GM21529 (cell line): ENCODE data around the gene OPTC.

ENCODE experiments used
- ATAC-seq: cut with Tn5 transposase; IDR thresholded peaks from one replicate; pipeline ENCODE4 v1.9.1; 2021; ENCODE audit not compliant: unreplicated experiment

OPTC gene

DNA sequence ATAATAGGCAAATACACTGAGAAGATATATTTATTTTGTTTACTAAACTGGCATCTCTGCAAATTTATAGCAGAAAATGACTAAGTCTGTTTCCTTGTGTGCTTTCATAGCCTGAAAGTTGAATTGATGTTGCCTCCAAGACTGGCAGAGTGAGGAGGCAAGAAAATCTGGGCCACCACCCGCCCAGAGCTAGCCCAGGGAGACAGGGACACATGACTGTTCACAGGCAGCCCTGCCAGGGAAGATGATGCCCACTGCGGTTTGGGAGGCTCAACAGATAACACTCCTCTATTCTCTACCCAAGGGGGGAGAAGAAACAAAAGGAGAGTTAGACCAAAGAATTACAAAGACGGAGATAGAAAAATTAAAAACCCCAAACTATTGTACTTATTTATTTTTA lies 37.1 kb downstream of the OPTC start:
- no peak for ATAC-seq

DNA sequence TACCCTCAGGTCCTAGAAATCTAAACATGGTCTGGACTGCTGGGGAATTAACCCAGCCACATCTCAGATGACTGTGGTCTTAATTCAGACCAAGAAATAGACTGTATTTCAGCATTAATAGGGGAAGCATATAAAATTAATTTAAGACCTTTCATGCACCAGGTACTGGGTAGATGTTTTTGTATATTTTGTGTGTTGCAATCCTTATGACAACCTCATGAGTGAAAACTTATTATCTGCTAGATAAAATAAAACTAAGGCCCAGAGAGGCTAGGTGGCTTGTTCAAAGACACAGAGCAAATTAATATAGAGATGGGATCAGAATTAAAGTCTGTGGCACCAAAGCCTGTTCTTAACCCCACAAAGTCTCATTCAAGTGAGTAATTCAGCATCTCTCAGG lies 40.1 kb downstream of the OPTC start:
- ATAC-seq = no peak

DNA sequence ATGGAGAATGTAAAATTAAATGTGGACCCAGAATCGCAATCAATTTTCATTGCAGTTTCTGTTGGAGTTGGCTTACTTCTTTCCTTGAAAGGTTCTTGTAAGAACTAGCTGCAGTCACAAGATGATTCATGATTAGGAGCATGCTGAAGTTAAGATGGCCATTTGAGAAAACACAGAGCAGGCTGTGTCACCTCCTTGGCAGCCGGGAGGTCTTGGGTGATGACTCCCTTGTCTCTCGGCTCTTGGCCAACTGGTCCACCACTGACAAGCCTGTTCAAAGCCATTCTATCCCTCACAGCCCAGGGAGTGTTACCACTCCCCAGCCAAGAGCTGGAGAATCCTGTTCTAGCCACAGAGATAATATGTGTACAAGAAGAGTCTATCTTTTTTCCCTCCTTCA lies 40.6 kb downstream of the OPTC start:
- ATAC-seq = no peak

DNA sequence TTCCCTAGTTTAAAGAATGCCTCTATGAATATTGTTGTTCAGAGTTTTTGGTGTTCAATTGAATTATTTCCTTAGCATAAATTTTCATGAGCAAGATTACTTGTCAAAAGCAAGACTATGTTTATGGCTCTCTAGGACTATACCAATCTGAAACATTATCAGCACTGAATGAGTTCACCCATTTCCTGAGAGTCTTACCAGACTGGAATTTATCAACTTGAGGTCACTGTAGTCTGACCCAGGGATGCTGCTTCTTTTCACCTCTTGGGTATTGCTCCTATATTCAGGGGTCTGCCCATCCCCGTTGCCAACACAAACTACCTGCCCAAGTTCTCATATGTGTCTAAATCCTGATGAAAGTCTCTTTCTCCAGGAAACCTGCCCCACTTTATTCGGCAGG lies 42.6 kb downstream of the OPTC start:
- ATAC-seq = no peak

DNA sequence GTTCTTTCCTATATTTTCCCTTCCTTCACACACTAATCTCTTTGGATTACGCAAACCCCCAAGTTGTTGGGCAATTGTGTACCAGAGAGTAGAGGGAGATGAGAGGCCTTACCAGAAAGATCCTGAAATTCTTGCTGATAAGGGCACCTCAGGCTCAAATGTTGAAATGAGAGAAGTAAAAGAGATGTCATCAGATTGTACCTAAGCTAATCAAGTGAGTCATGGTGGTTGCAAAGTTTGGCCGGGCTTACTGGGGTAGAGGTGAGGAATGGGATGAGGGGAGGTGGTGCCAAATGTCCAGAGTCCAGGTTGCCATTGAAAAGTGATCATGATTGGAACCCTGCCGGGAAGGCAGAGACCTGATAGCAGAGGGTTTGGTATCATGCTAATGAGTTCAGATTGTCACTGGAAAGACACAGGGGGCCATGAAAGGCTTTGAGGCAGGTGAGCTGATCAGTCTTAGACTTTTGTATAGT lies 43.1 kb downstream of the OPTC start:
- ATAC-seq = no peak

DNA sequence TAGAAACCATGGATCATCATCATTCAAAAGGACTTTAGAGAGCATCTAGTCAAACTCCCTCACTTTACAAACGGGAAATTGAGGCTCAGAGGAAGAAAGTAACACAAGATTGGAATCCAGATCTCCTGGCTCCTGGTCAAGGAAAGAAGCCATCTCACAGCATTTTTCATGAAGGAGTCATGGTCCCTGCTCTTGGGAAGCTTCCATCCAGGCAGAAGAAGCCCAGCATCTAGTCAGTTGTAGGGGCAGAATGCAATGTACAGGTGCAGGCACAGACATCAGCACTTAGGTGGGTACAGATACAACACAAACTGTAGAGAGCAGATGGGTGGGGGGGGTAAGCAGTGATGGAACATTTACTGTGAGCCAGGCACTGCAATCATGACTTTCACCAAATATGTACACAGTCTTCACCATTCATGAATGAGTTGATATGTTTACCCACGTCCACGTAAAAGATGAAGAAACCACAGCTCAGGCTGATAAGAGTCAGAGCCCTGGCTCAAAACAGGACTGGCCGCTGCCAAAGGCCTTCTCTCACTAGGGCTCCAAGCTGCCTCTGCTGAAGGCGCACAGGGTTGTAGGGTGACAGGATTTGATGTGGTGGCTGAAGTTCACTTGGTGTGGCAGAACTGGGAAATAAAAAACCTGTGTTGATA lies 44.0 kb downstream of the OPTC start:
- no peak for ATAC-seq

DNA sequence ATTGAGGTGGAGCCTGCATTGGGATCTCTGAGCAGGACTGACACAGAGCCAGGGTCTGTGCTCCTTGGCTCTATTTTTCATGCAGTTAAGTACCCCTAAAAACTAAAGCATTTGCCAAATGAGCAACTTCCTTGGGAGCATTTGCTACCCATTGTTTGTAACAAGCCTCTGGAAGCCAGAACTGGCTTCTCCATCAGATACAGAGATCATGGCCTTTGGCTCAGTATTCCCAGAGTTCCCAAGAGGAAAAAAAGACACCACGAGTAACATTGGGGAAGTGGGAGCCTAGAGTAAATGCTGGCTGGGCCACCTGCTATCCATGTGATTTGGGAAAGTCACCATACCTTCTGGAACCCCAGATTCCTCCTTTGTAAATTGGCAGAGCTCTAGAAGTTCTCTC lies 44.8 kb downstream of the OPTC start:
- no peak for ATAC-seq

DNA sequence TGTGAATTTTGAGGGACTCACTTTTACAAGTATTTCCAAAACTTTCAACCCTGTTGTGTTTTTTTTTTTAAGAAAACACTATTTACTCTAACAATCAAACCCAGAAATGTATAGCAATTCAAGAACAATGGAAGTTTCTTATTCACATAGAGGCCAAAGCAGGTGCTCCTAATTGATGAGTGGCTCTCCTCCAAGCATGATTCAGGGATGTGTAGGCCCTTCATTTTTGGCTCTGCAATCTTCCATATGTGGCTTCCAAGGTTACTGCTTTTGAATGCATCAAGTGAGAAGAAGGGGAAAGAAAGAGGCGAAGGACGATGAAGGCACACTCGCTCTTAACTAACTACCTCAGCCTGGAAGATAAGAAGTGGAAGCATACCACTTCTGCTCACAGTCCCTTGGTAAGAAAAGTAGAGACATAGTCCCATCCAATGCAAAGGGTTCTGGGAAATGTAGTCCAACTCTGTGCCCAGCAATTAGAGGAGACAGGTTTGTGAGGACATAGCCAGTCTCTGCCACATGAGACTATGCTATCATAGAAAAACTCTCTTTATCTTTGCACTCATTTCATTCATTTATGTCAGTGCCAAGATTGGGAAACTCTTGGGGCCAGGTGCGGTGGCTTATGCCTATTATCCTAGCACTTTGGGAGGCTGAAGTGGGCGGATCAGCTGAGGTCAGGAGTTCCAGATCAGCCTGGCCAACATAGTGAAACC lies 46.0 kb downstream of the OPTC start:
- ATAC-seq = no peak

DNA sequence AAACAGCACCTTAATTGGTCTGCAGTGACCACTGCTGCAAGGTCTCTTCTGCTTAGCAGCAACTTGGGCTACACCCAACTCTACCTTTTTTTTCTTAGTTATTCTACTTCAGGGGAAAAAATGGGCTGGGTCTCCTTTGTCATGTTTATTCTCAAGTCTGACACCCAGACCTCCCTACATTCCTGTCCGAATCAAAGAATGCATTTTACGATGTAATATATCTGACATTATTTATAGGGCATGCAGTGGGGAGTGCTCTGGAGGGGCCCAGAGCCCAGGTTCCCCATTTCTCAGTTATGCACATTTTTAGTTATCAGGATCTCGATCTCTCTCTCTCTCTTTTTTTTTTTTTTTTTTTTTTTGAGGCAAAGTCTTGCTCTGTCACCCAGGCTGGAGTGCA lies 50.5 kb downstream of the OPTC start:
- ATAC-seq = no peak

DNA sequence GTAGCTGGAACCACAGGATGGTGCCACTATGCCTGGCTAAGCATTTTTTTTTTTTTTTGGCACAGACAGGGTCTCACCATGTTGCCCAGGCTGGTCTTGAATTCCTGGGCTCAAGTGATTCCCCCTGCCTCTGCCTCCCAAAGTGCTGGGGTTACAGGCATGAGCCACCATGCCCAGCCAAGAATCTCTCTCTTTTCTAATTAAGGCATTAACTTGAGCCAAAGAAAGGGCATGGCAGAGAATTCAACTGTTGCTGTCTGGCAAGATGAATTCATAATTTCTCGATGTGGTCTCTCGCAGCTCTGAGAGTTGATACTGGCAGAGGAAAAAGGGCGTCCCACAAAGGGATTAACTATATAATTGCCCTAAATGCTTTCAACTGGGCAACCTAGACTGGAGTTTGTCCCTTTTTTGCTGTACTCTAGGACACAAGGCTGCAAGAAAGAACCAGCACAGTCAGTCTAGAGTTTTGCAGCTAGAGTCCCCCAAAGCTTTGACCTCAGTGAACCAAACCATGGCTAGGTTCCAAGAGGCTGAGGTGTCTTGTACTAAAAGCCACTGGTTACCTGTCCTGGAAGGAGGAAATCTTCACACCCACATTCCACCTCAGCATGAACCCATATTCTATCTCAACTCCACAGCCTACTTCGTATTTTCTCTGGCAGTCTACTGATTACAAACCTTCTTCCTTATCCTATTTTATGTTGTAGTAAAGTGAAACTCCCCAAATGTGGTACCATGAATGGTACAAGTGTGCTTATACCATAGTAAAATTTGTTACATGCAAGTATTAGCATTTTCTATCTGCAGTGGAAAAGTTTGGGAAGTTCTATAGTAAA lies 51.2 kb downstream of the OPTC start:
- ATAC-seq = no peak

DNA sequence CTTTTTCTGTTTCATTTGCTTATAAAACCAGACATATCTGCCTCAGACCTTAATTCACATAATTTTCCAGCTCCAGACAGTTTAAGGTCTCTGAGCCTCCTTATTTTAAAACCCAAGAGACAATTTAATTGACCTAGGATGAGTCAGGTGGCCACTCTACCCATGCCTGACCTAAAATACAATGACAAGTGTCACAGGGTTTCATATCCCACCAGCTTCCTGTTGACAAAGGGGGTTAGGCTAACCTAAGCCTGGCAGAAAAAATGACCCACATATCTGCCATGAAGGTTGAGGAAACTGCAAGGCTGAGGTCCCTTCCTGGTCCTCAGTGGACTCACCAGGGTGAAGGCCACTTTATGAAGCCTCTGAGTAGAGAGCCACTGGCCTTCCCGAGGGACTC lies 52.3 kb downstream of the OPTC start:
- ATAC-seq = no peak

DNA sequence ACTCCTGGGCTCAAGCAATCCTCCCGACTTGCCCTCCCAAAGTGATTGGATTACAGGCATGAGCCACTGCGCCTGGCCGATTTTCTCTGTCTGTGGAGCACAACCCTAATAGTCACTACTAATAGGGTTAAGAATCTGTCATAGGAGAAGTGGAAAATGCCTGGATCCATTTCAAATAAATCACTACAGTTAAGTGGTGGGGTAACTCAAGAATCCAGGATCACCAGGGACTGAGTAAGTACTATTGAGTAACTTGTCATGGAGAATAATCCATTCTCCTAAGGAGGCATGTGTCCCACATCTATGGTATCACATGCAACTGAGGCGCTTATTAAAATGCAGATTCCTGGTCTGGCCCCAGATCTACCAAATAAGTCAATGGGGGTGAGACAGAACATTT lies 53.2 kb downstream of the OPTC start:
- ATAC-seq = no peak

DNA sequence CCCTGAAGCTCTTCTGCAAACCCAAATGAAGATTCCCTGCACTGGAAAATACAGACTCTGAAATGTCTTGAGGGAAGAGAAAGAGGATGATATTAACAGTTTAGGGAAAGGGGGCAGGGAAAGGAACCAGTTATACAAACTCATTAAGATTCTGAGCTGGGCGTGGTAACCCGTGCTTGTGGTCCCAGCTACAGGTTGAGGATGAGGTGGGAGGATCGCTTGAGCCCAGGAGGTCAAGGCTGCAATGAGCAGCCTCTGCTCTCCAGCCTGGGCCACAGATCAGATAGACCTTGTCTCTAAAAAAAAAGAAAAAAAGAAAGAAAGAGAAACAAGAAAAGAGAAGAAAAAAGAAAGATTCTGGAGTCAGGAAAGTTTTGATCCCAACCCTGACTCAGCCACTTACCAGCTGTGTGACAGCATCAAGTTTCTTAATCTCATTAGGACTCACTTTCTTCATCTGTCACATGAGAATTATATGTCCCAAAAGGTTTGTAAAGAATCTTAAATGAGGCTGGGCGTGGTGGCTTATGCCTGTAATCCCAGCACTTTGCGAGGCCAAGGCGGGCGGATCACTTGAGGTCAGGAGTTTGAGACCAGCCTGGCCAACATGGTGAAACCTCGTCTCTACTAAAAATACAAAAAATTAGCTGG lies 53.9 kb downstream of the OPTC start:
- no peak for ATAC-seq

DNA sequence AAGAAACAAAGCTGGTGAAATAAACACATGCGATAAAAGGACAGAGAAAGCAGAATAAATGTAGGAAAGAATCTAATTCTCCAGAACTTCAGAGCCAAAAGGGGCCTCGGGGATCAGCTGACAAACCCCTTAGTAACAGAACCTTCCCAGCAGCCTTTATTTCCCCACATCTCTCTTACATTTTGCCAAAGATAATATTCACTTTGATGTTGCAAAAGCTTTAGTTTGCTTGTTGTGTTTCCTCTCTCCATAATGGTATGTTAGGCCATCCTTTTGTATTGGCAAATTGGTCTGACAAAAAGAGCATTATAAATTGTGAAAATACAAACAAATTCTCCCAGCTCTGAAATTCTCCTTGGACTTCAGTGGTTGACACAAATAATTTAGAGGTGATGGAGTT lies 54.9 kb downstream of the OPTC start:
- no peak for ATAC-seq

DNA sequence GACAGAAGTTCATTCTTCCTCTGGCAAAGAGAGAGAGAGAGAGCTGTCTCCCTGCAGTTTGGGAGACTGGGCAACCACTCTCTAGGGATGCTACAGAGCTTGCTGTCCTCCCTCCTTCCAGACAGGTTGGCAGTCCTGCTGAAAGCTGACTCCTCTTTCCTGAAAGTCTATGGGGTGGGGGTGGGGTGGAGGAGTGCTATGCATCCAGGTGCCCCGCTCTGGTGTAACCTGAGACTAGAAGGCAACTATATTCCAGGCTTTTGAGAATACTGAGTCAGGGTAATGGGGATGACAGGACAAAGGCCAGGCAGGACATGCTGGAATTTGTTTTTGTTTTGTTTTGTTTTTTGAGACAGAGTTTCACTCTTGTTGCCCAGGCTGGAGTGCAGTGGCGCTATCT lies 55.4 kb downstream of the OPTC start:
- no peak for ATAC-seq

DNA sequence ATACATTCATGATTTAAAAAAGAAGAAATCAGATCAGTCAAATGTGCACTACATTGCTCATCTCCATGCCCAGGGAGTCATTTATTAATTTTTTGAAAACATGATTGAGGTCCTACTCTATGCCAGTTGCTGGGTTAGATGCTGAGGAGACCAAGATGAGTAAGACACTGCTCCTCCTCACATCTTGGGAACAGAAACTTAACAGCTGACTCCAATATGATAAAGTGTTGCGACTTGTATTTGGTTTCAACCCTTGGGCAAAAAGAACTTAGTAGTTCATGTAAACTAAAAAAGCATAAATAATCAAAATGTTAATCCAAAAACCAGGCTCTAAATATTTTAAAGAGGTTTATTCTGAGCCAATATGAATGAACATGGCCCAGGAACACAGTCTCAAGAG lies 56.9 kb downstream of the OPTC start:
- no peak for ATAC-seq

DNA sequence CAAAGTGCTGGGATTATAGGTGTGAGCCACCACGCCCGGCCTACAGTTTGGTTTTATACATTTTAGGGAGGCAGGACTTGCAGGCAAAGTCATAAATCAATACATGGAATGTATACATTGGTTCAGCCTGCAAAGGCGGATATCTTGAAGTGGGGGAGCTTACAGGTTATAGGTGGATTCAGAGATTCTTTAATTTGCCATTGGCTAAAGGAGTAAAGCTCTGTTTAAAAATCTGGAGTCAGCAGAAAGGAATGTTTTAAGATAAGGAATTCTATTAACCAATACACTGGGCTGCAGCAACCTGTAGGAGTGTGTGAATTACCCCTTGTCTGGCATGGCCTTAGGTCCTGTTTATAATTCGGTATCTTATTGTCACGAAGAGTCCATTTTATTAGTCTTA lies 57.6 kb downstream of the OPTC start:
- no peak for ATAC-seq

DNA sequence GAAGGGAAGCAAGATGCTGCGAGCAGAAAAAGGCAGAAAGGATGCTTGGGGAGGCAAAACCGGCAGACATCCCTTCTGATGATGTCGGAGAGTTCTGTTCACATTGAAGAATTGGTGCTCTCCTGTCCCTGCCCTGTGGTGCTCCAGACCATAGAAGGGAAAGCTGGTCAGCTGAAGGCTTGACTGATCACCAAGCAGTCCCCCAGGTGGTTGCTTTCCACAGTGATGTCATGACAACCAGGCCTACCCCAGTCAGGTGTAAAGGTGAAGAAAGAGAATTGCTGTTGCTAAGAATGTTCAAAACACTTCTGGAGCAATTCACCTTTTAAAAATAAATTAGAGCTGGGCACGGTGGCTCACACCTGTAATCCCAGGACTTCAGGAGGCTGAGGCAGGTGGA lies 59.5 kb downstream of the OPTC start:
- ATAC-seq = no peak

DNA sequence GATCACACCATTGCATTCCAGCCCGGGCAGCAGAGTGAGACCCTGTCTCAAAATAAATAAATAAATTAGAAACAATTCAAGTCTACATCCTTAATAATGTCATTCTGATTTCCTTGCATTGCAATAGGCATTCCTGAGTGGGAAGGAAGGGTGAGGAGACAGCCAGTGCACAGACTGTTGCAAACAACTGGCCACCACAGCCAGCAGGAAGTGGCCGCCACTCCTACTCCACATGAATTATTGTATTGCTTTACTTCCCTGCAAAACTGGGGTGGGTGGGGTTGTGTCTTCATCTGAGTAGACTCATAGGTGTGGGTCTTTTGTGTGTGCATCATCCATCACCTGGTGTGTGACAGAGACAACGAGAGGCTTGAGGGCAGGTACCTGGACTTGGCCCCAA lies 60.1 kb downstream of the OPTC start:
- ATAC-seq = no peak

DNA sequence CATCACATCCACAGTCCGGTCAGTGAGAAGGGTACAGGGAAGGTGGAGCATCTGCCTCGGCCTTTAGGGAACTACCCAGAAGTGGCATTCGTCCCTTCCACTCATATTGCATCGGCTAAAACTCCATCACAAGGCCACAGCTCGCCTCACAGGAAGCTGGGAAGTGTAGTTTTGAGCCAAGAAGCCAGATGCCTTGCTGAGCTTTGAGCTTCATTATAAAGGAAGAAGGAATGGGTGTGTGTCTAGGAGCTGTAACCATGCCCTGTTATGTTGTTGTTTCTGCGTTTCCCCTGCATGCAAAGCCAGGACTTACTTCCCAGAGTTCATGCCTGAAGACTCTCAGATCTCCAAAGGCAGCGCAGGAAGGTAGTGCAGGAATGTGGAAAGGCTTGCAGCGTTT lies 61.1 kb downstream of the OPTC start:
- no peak for ATAC-seq

DNA sequence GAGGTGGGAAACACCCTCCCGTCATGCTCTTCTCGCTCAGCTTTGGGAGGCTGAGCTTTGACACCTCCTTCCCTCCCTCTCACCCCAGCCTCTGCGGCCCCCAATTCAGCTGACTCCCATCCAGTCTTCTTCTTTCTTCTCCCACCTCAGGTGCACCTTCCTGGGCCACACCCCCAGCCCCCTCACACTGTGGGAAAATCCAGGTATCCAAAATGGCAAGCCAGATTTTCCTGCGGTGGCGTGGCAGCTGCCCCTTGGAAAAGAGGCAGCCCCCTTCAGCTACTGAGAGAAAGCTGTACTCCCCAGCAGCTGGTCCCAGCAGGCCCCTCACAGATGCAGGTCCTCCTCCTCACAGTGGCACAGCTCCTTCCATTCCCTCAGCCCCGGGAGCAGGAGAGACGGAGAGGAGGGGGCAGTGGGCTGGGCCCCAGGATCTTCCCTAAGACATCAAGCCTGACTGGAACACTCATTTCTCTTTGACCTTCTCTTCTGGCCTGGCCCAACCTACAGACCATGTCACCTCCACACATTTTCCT lies 61.6 kb downstream of the OPTC start:
- ATAC-seq = no peak
